GM23338 (cell line): ENCODE data around the gene KRT24. TPM values are rescaled to one million over a fixed set of nuclear protein-coding genes. Genes with fewer than 3 reads are reported as not detected.

Experiments
- ATAC-seq: fragments of 200-7000 bp; cut with Tn5 transposase; 3 replicates; pipeline ENCODE4 v1.9.1; 2020
- DNase-seq: peaks from one replicate; pipeline ENCODE4 v3.0.0-alpha.2; 2015; ENCODE audit warnings: low spot score
- H2AFZ ChIP-seq: fragments of 200-600 bp; sonication (generic); 2 replicates; pipeline ENCODE4 v1.8.0; 2016; ENCODE audit warnings: antibody characterized with exemption, mild to moderate bottlenecking, moderate library complexity
- H3F3A ChIP-seq: fragments of 200-600 bp; sonication (generic); replicated peaks from 2 replicates; pipeline ENCODE4 v1.8.0; 2017; ENCODE audit warnings: antibody characterized with exemption, mixed run types, low read depth
- H3K27ac ChIP-seq: fragments of 200-600 bp; sonication (generic); 2 replicates; pipeline ENCODE4 v1.6.1; 2016; ENCODE audit warnings: low read depth
- H3K27me3 ChIP-seq: fragments of 200-600 bp; sonication (generic); 2 replicates; pipeline ENCODE4 v1.8.0; 2016; ENCODE audit warnings: mild to moderate bottlenecking, mixed run types, moderate library complexity; ENCODE audit not compliant: insufficient read depth
- H3K36me3 ChIP-seq: fragments of 200-600 bp; sonication (generic); 2 replicates; pipeline ENCODE4 v1.8.0; 2016; ENCODE audit warnings: mild to moderate bottlenecking; ENCODE audit not compliant: insufficient read depth
- H3K4me1 ChIP-seq: fragments of 200-600 bp; sonication (generic); 2 replicates; pipeline ENCODE4 v1.8.0; 2016; ENCODE audit warnings: mild to moderate bottlenecking, moderate library complexity; ENCODE audit not compliant: insufficient read depth
- H3K4me2 ChIP-seq: fragments of 200-600 bp; sonication (generic); 2 replicates; pipeline ENCODE4 v1.7.1; 2017; ENCODE audit warnings: mixed run types
- H3K4me3 ChIP-seq: fragments of 200-600 bp; sonication (generic); 2 replicates; pipeline ENCODE4 v1.6.1; 2016; ENCODE audit warnings: mixed run types
- H3K79me2 ChIP-seq: fragments of 200-600 bp; sonication (generic); replicated peaks from 2 replicates; pipeline ENCODE4 v1.8.0; 2017; ENCODE audit warnings: mild to moderate bottlenecking; ENCODE audit not compliant: insufficient read depth
- H3K9me2 ChIP-seq: fragments of 200-600 bp; sonication (generic); 2 replicates; pipeline ENCODE4 v1.8.0; 2017; ENCODE audit not compliant: insufficient read depth
- H4K20me1 ChIP-seq: fragments of 200-600 bp; sonication (generic); replicated peaks from 2 replicates; pipeline ENCODE4 v1.8.0; 2017; ENCODE audit warnings: mild to moderate bottlenecking; ENCODE audit not compliant: insufficient read depth
- H3K27ac Mint-ChIP-seq: 2 replicates; pipeline ENCODE4 v1.8.0; 2020; ENCODE audit warnings: inconsistent platforms, mild to moderate bottlenecking, moderate library complexity, mixed read lengths
- H3K27me3 Mint-ChIP-seq: 3 replicates; pipeline ENCODE4 v1.8.0; 2022; ENCODE audit warnings: low read depth, mild to moderate bottlenecking, moderate library complexity, mixed read lengths, inconsistent platforms; ENCODE audit not compliant: insufficient read depth, poor library complexity
- H3K36me3 Mint-ChIP-seq: 3 replicates; pipeline ENCODE4 v1.8.0; 2021; ENCODE audit warnings: low read depth, mild to moderate bottlenecking, inconsistent platforms, moderate library complexity, mixed read lengths
- H3K4me1 Mint-ChIP-seq: 3 replicates; pipeline ENCODE4 v1.8.0; 2020; ENCODE audit warnings: mild to moderate bottlenecking, inconsistent platforms, mixed read lengths
- H3K4me3 Mint-ChIP-seq: 3 replicates; pipeline ENCODE4 v1.8.0; 2021; ENCODE audit warnings: moderate library complexity, mild to moderate bottlenecking, inconsistent platforms, mixed read lengths
- H3K9me3 Mint-ChIP-seq: 3 replicates; pipeline ENCODE4 v1.8.0; 2020; ENCODE audit warnings: moderate library complexity, mild to moderate bottlenecking, inconsistent platforms, mixed read lengths
- CREB1 ChIP-seq: fragments of 250-450 bp; sonication (Bioruptor Pico); IDR thresholded peaks from 2 replicates; pipeline ENCODE4 v1.5.0; 2020; ENCODE audit warnings: low read depth, mild to moderate bottlenecking, moderate library complexity
- EZH2 ChIP-seq: fragments of 200-600 bp; sonication (generic); IDR thresholded peaks from one replicate; pipeline ENCODE4 v1.8.0; 2017; ENCODE audit warnings: antibody characterized with exemption, mild to moderate bottlenecking, low read depth; ENCODE audit not compliant: unreplicated experiment
- EZH2phosphoT487 ChIP-seq: fragments of 200-600 bp; sonication (generic); IDR thresholded peaks from one replicate; pipeline ENCODE4 v1.8.1; 2018; ENCODE audit warnings: antibody characterized with exemption; ENCODE audit not compliant: unreplicated experiment
- JUNB ChIP-seq: IDR thresholded peaks from one replicate; pipeline ENCODE4 v1.6.1; 2016; ENCODE audit warnings: antibody characterized with exemption; ENCODE audit not compliant: unreplicated experiment
- NANOG ChIP-seq: IDR thresholded peaks from 2 replicates; pipeline ENCODE4 v1.6.1; 2016; ENCODE audit warnings: antibody characterized with exemption, borderline replicate concordance
- POLR2AphosphoS5 ChIP-seq: IDR thresholded peaks from 2 replicates; pipeline ENCODE4 v1.6.1; 2016; ENCODE audit warnings: antibody characterized with exemption, low read depth
- STAT1 ChIP-seq: IDR thresholded peaks from one replicate; pipeline ENCODE4 v1.6.1; 2016; ENCODE audit warnings: antibody characterized with exemption; ENCODE audit not compliant: unreplicated experiment
- ZNF114 ChIP-seq: fragments of 250-450 bp; sonication (Bioruptor Pico); IDR thresholded peaks from 2 replicates; pipeline ENCODE4 v1.5.0; 2020; ENCODE audit warnings: mild to moderate bottlenecking, moderate library complexity
- ZNF331 ChIP-seq: fragments of 250-450 bp; sonication (Bioruptor Pico); IDR thresholded peaks from 2 replicates; pipeline ENCODE4 v1.5.0; 2020; ENCODE audit warnings: low read depth, mild to moderate bottlenecking, moderate library complexity
- polyA plus RNA-seq: library from polyadenylated mRNA; unstranded; fragments of >200 nt; fragmentation: Nextera tagmentation; extraction: Ambion mirVana; gene quantifications from 2 replicates; pipeline ENCODE4 v1.2.1, GENCODE V29; 2016
- total RNA-seq: library from RNA; depleted of rRNA; stranded (reverse); fragments of >200 nt; shearing (Covaris generic); gene quantifications from 2 replicates; pipeline ENCODE4 v1.2.3, GENCODE V29; 2014
- TF ChIP-seq, protein P1 (sequence below): IDR thresholded peaks from 2 replicates; pipeline ENCODE4 v1.6.1; 2016; ENCODE audit warnings: antibody characterized with exemption
- TF ChIP-seq, protein P2 (sequence below): fragments of 250-450 bp; sonication (Bioruptor Pico); IDR thresholded peaks from 2 replicates; pipeline ENCODE4 v1.5.0; 2020; ENCODE audit warnings: mild to moderate bottlenecking, moderate library complexity
- TF ChIP-seq, protein P3 (sequence below), 2 experiments: fragments of 200-600 bp in 1 of 2; sonication (generic) in 1 of 2; conservative IDR thresholded peaks; 2 replicates each; pipeline versions ENCODE4 v1.5.1 to v1.6.1; 2016 to 2017; ENCODE audit warnings: antibody characterized with exemption in 2 of 2, low read depth in 2 of 2, mild to moderate bottlenecking in 2 of 2, moderate library complexity in 1 of 2
- TF ChIP-seq, protein P4 (sequence below): IDR thresholded peaks from one replicate; pipeline ENCODE4 v1.6.1; 2018; ENCODE audit warnings: antibody characterized with exemption; ENCODE audit not compliant: unreplicated experiment

Gene KRT24
- total and polyA plus RNA-seq, 2 experiments from 2014 or later = not detected

DNA sequence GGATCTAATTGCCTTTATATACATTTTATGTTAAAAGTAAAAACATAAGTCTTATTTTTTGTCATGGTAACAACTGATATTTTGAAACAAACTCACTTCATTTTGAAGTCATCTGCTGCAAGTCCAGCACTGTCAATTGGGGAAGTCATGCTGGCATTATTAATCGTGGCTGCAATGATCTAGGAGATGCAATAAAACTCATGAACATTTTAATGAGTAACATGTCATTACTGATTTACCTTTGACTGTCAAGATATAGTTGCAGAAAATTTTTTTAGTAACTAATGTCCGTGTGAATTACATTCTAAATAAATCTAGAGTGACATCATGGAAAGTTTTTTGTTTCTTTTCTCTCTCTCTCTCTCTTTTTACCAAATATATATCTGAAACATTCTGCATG, 17.3 kb upstream of the KRT24 start:
- no peaks in the 10 kb centered on the region for H3K36me3 Mint-ChIP-seq
- H3K4me3 Mint-ChIP-seq = no peak overlapping the region
- Histone ChIP-seq H3F3A (no peaks in the 10 kb centered on the region), H3K27ac (no peak overlapping the region), H3K4me3 (no peak overlapping the region), H3K27me3 (no peaks in the 10 kb centered on the region), H3K4me1 (no peaks in the 10 kb centered on the region), H4K20me1 (no peaks in the 10 kb centered on the region), H3K36me3 (no peaks in the 10 kb centered on the region), H3K4me2 (no peak overlapping the region), H3K9me2 (peaks cover 4% of the 10 kb centered on the region; the same call in 1 of the 2 replicates), H3K79me2 (no peaks in the 10 kb centered on the region), H2AFZ (no peak overlapping the region)
- H3K27ac Mint-ChIP-seq = no peak overlapping the region
- ATAC-seq (no peak), DNase-seq (no peak)
- H3K4me1 Mint-ChIP-seq = no peaks in the 10 kb centered on the region; the same call in 2 of the 3 replicates
- peaks cover 6% of the 10 kb centered on the region for H3K27me3 Mint-ChIP-seq
- TF ChIP-seq, protein P1, sequence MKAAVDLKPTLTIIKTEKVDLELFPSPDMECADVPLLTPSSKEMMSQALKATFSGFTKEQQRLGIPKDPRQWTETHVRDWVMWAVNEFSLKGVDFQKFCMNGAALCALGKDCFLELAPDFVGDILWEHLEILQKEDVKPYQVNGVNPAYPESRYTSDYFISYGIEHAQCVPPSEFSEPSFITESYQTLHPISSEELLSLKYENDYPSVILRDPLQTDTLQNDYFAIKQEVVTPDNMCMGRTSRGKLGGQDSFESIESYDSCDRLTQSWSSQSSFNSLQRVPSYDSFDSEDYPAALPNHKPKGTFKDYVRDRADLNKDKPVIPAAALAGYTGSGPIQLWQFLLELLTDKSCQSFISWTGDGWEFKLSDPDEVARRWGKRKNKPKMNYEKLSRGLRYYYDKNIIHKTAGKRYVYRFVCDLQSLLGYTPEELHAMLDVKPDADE = no peak
- TF ChIP-seq, protein P2, sequence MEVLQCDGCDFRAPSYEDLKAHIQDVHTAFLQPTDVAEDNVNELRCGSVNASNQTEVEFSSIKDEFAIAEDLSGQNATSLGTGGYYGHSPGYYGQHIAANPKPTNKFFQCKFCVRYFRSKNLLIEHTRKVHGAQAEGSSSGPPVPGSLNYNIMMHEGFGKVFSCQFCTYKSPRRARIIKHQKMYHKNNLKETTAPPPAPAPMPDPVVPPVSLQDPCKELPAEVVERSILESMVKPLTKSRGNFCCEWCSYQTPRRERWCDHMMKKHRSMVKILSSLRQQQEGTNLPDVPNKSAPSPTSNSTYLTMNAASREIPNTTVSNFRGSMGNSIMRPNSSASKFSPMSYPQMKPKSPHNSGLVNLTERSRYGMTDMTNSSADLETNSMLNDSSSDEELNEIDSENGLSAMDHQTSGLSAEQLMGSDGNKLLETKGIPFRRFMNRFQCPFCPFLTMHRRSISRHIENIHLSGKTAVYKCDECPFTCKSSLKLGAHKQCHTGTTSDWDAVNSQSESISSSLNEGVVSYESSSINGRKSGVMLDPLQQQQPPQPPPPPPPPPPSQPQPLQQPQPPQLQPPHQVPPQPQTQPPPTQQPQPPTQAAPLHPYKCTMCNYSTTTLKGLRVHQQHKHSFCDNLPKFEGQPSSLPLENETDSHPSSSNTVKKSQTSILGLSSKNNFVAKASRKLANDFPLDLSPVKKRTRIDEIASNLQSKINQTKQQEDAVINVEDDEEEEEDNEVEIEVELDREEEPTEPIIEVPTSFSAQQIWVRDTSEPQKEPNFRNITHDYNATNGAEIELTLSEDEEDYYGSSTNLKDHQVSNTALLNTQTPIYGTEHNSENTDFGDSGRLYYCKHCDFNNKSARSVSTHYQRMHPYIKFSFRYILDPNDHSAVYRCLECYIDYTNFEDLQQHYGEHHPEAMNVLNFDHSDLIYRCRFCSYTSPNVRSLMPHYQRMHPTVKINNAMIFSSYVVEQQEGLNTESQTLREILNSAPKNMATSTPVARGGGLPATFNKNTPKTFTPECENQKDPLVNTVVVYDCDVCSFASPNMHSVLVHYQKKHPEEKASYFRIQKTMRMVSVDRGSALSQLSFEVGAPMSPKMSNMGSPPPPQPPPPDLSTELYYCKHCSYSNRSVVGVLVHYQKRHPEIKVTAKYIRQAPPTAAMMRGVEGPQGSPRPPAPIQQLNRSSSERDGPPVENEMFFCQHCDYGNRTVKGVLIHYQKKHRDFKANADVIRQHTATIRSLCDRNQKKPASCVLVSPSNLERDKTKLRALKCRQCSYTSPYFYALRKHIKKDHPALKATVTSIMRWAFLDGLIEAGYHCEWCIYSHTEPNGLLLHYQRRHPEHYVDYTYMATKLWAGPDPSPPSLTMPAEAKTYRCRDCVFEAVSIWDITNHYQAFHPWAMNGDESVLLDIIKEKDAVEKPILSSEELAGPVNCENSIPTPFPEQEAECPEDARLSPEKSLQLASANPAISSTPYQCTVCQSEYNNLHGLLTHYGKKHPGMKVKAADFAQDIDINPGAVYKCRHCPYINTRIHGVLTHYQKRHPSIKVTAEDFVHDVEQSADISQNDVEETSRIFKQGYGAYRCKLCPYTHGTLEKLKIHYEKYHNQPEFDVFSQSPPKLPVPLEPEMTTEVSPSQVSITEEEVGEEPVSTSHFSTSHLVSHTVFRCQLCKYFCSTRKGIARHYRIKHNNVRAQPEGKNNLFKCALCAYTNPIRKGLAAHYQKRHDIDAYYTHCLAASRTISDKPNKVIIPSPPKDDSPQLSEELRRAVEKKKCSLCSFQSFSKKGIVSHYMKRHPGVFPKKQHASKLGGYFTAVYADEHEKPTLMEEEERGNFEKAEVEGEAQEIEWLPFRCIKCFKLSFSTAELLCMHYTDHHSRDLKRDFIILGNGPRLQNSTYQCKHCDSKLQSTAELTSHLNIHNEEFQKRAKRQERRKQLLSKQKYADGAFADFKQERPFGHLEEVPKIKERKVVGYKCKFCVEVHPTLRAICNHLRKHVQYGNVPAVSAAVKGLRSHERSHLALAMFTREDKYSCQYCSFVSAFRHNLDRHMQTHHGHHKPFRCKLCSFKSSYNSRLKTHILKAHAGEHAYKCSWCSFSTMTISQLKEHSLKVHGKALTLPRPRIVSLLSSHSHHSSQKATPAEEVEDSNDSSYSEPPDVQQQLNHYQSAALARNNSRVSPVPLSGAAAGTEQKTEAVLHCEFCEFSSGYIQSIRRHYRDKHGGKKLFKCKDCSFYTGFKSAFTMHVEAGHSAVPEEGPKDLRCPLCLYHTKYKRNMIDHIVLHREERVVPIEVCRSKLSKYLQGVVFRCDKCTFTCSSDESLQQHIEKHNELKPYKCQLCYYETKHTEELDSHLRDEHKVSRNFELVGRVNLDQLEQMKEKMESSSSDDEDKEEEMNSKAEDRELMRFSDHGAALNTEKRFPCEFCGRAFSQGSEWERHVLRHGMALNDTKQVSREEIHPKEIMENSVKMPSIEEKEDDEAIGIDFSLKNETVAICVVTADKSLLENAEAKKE = no peak
- TF ChIP-seq NANOG (no peak), EZH2 (no peak), STAT1 (no peak), EZH2phosphoT487 (no peak), ZNF331 (no peak), POLR2AphosphoS5 (no peak), ZNF114 (CRISPR knock-in tag) (no peak), CREB1 (no peak), JUNB (no peak)
- TF ChIP-seq, protein P3, sequence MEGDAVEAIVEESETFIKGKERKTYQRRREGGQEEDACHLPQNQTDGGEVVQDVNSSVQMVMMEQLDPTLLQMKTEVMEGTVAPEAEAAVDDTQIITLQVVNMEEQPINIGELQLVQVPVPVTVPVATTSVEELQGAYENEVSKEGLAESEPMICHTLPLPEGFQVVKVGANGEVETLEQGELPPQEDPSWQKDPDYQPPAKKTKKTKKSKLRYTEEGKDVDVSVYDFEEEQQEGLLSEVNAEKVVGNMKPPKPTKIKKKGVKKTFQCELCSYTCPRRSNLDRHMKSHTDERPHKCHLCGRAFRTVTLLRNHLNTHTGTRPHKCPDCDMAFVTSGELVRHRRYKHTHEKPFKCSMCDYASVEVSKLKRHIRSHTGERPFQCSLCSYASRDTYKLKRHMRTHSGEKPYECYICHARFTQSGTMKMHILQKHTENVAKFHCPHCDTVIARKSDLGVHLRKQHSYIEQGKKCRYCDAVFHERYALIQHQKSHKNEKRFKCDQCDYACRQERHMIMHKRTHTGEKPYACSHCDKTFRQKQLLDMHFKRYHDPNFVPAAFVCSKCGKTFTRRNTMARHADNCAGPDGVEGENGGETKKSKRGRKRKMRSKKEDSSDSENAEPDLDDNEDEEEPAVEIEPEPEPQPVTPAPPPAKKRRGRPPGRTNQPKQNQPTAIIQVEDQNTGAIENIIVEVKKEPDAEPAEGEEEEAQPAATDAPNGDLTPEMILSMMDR (conservative IDR thresholded peaks at IDR 0.05; ENCODE audit: low read depth in 2 of 2) = no peak
- TF ChIP-seq, protein P4, sequence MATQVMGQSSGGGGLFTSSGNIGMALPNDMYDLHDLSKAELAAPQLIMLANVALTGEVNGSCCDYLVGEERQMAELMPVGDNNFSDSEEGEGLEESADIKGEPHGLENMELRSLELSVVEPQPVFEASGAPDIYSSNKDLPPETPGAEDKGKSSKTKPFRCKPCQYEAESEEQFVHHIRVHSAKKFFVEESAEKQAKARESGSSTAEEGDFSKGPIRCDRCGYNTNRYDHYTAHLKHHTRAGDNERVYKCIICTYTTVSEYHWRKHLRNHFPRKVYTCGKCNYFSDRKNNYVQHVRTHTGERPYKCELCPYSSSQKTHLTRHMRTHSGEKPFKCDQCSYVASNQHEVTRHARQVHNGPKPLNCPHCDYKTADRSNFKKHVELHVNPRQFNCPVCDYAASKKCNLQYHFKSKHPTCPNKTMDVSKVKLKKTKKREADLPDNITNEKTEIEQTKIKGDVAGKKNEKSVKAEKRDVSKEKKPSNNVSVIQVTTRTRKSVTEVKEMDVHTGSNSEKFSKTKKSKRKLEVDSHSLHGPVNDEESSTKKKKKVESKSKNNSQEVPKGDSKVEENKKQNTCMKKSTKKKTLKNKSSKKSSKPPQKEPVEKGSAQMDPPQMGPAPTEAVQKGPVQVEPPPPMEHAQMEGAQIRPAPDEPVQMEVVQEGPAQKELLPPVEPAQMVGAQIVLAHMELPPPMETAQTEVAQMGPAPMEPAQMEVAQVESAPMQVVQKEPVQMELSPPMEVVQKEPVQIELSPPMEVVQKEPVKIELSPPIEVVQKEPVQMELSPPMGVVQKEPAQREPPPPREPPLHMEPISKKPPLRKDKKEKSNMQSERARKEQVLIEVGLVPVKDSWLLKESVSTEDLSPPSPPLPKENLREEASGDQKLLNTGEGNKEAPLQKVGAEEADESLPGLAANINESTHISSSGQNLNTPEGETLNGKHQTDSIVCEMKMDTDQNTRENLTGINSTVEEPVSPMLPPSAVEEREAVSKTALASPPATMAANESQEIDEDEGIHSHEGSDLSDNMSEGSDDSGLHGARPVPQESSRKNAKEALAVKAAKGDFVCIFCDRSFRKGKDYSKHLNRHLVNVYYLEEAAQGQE = no peak
- H3K9me3 Mint-ChIP-seq = no peaks in the 10 kb centered on the region
